Left ventricle myocardium inferior (tissue), 1 donor: ENCODE data around the gene RANBP17. TPM values are rescaled to one million over a fixed set of nuclear protein-coding genes. Genes with fewer than 3 reads are reported as not detected.

Source experiments
- DNase-seq: peaks from one replicate; pipeline ENCODE4 v3.0.0-alpha.2; 2020
- H3K27ac ChIP-seq: fragments of 200-600 bp; replicated peaks from 2 replicates; pipeline ENCODE4 v1.8.0; 2021
- H3K27me3 ChIP-seq: fragments of 200-600 bp; 2 replicates; pipeline ENCODE4 v1.8.0; 2021; ENCODE audit warnings: low read depth
- H3K36me3 ChIP-seq: fragments of 200-600 bp; 2 replicates; pipeline ENCODE4 v1.8.0; 2021
- H3K4me1 ChIP-seq: fragments of 200-600 bp; 2 replicates; pipeline ENCODE4 v1.8.0; 2021
- H3K4me3 ChIP-seq: fragments of 200-600 bp; 2 replicates; pipeline ENCODE4 v1.8.0; 2021; ENCODE audit warnings: mild to moderate bottlenecking, moderate library complexity
- H3K9me3 ChIP-seq: fragments of 200-600 bp; replicated peaks from 2 replicates; pipeline ENCODE4 v1.8.0; 2021
- intact Hi-C: fragments of 100-400 bp; cut with micrococcal nuclease; formaldehyde crosslinking; loops from one replicate; pipeline ENCODE4 v1.11.0; 2022
- total RNA-seq: library from RNA; stranded (reverse); fragmentation: NEBNext Ultra II Directional; extraction: Animal tissue kit (Norgen Biotek cat#: 25700); gene quantifications from one replicate; pipeline ENCODE4 v1.2.1, GENCODE V29; 2021
- TF ChIP-seq, protein P1 (sequence below): fragments of 200-600 bp; IDR thresholded peaks from 2 replicates; pipeline ENCODE4 v1.8.0; 2021; ENCODE audit warnings: antibody characterized with exemption, mild to moderate bottlenecking, borderline replicate concordance
- donor health status: DM: no; HTN: yes; CAD: no; lungs with severe emphysema.

Gene RANBP17
- total RNA-seq, 1 donor from 2014 or later, result 6.5 TPM

DNA sequence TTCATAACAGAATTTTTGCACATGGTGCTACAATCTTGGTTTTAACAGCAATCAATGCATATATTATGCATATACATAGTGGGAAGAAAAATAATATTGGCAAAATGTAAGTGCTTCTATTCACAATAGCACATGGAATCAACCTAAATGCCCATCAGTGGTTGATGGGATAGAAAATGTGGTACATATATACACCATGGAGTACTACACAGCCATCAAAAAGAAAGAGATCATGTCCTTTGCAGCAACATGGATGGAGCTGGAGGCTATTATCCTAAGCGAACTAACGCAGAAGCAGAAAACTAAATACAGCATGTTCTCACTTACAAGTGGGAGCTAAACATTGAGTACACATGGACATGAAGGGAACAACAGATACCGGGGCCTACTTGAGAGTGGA is 410.0 kb downstream of the RANBP17 start:
- H3K4me1 ChIP-seq, result no peaks in the 10 kb centered on the region
- no peaks in the 10 kb centered on the region for H3K9me3 ChIP-seq
- TF ChIP-seq, protein P1, sequence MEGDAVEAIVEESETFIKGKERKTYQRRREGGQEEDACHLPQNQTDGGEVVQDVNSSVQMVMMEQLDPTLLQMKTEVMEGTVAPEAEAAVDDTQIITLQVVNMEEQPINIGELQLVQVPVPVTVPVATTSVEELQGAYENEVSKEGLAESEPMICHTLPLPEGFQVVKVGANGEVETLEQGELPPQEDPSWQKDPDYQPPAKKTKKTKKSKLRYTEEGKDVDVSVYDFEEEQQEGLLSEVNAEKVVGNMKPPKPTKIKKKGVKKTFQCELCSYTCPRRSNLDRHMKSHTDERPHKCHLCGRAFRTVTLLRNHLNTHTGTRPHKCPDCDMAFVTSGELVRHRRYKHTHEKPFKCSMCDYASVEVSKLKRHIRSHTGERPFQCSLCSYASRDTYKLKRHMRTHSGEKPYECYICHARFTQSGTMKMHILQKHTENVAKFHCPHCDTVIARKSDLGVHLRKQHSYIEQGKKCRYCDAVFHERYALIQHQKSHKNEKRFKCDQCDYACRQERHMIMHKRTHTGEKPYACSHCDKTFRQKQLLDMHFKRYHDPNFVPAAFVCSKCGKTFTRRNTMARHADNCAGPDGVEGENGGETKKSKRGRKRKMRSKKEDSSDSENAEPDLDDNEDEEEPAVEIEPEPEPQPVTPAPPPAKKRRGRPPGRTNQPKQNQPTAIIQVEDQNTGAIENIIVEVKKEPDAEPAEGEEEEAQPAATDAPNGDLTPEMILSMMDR, result no peak
- no peaks in the 10 kb centered on the region for H3K36me3 ChIP-seq
- DNase-seq, result no peak
- H3K27ac ChIP-seq, result no peak overlapping the region
- no peaks in the 10 kb centered on the region for H3K27me3 ChIP-seq
- no peak overlapping the region for H3K4me3 ChIP-seq
- intact Hi-C loops, result no loop called here

DNA sequence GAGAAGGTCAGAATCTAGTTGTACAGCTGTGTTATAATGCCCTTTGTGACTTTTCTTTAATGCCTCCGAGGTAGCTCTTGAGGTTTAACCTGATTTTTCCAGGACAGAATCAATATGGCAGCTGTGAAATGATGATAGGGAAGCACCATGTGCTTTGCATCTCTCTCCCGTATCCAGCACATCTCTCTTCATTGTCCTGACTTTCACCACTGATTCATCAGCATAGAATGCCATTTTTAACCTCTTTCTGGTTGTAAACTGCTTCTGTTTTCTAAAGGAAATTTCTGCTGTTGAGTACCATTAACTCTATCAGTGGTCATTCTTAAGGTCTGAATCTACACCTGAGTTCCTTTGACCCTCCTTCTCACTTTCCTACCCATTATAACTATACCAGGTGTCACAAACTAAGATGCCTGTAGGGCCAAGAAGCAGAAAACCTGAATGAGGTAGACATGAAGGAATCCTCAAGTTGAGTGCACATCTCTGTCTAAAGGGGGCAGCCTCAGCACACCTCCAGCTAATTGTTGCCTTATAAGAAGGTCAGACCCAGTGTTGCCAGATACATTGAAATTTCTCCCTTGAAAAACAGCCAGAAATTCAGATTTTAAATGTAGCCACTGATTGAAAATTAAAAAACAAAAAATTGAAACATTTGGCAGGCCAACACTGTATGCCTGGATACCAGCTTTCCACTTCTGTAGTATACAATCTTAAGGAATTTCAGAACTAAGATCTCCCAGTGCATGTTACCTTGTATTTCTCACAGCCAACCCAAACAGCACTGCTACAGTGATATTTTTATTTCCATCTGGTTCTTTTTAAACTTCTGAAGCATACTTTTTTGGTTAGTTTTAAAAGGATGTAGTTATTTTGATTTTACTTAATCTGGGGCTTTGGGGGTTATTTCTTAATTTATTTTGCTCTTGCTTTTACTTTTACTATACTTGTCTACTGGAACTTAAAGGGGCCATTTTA is 411.5 kb downstream of the RANBP17 start:
- H3K36me3 ChIP-seq, result no peaks in the 10 kb centered on the region
- H3K4me3 ChIP-seq, result no peak overlapping the region

DNA sequence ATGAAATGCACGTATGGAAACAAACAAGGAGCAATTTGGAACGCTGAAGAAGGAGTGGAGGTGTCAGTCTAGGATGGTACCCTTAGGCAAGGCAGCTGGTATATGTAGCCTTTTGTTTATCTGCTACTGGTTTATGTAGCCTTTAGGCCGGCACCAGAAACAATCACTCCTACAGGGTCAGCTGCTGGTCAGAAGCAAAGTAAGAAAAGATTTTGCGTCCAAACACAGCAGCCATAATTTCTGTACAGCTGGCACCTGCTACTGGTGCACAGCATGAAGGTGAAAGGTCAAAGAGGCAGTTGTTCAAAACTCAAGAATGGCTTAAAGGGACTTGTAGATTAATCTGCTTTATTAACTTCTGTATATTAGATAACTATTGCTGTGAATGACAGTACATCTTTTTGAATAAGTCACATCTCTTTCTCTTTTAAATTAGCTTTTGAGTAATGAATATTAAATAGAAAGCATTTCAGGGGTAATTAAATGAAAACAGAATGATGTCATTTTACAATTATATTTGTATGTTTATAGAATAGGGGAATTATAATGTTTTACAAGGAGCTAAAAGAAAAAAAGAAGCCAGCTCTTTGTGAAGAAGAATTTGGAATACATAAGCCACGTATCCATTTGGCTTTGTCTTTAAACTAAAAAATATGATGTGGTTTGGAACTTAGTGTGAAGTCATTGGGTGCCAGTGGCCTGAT is 414.2 kb downstream of the RANBP17 start:
- Histone ChIP-seq H3K4me3 (no peak overlapping the region), H3K27me3 (peaks cover 7% of the 10 kb centered on the region), H3K27ac (no peak overlapping the region), H3K36me3 (no peaks in the 10 kb centered on the region), H3K9me3 (no peaks in the 10 kb centered on the region), H3K4me1 (no peaks in the 10 kb centered on the region)
- TF ChIP-seq, protein P1, result no peak
- intact Hi-C loops, result no loop called here
- no peak for DNase-seq

More for the DNA sequence above, 411.5 kb downstream of the RANBP17 start:
- intact Hi-C loops, result no loop called here
- no peaks in the 10 kb centered on the region for H3K4me1 ChIP-seq
- no peaks in the 10 kb centered on the region for H3K9me3 ChIP-seq
- H3K27ac ChIP-seq, result no peak overlapping the region
- TF ChIP-seq, protein P1, result peak; percentile 24
- no peak for DNase-seq
- no peaks in the 10 kb centered on the region for H3K27me3 ChIP-seq

DNA sequence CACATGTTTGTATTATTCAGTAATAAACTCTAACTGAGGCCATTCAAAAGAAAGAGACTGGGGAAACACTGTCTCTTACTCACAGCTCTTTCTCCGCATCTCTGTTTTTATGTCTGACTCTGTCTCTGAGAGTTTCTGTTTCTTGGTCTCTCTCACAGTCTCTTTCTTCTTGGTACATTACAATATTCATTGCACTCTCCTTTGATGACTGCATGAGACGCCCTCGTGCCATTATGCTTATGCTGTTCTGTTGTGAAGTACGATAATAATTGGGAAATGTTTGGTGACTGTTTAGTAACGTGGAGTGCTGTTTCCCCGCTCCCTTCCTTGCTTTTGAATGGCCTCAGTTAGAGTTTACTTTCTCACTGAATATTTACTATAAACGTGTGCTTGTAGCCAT is 421.9 kb downstream of the RANBP17 start:
- H3K9me3 ChIP-seq, result no peaks in the 10 kb centered on the region
- H3K27ac ChIP-seq, result no peak overlapping the region
- intact Hi-C loops, result no loop called here
- H3K4me3 ChIP-seq, result no peak overlapping the region
- no peak for DNase-seq
- H3K27me3 ChIP-seq, result peaks cover 7% of the 10 kb centered on the region
- TF ChIP-seq, protein P1, result no peak
- no peaks in the 10 kb centered on the region for H3K4me1 ChIP-seq
- H3K36me3 ChIP-seq, result no peaks in the 10 kb centered on the region

DNA sequence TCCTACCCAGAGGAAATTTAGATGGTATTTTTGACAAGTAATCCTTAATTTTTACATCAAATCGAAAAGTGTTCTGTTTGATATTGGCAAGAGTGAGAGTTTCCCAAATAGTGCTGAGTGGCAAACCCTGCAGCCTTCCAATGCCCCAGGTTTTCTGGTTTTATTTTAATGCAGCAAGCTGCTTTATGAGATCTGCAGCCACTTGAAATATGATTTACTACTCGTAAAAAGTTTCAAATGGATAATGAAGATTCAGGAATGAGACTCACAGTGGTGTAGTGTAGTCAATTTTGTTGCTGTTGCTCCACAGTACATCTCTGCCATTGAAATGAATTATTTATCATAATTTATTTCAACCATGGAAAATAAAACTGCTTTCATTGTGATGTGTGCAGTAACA is 423.6 kb downstream of the RANBP17 start:
- DNase-seq, result no peak
- Histone ChIP-seq H3K27ac (no peak overlapping the region), H3K27me3 (peaks cover 4% of the 10 kb centered on the region), H3K4me1 (no peaks in the 10 kb centered on the region), H3K36me3 (no peaks in the 10 kb centered on the region), H3K4me3 (no peak overlapping the region), H3K9me3 (no peaks in the 10 kb centered on the region)
- intact Hi-C loops, result no loop called here
- TF ChIP-seq, protein P1, result no peak
